Gastroesophageal sphincter (tissue), 4 donors: ENCODE results near the gene SLC35E1. TPM values are rescaled to one million over a fixed set of nuclear protein-coding genes. Genes with fewer than 3 reads are reported as not detected.

Source experiments
- ATAC-seq: fragments of 150-250 bp; one replicate; pipeline ENCODE4 v1.9.1; 2016; ENCODE audit warnings: mild to moderate bottlenecking, moderate library complexity
- H3K27ac ChIP-seq, 4 donors: fragments of 200-600 bp; sonication (generic) in 3 of 4; 1 replicate in 3 of 4; 2 replicates in 1 of 4; pipeline ENCODE4 v1.5.1; 2016 to 2019
- H3K27me3 ChIP-seq: fragments of 200-600 bp; sonication (generic); one replicate; pipeline ENCODE4 v1.5.1; 2019
- H3K36me3 ChIP-seq, 2 donors: fragments of 200-600 bp; sonication (generic); one replicate each; pipeline ENCODE4 v1.5.1; 2019; ENCODE audit warnings: control low read depth in 1 of 2
- H3K4me1 ChIP-seq, 3 donors: fragments of 200-600 bp; sonication (generic); 1 replicate in 2 of 3; 2 replicates in 1 of 3; pipeline ENCODE4 v1.5.1; 2016 to 2019; ENCODE audit warnings: control low read depth in 2 of 3
- H3K4me3 ChIP-seq, 2 donors: fragments of 200-600 bp; sonication (generic); one replicate each; pipeline ENCODE4 v1.5.1; 2019; ENCODE audit warnings: mild to moderate bottlenecking in 1 of 2, moderate library complexity in 1 of 2
- H3K9me3 ChIP-seq, 3 donors: fragments of 200-600 bp; sonication (generic); one replicate each; pipeline ENCODE4 v1.5.1; 2017 to 2019; ENCODE audit warnings: control low read depth in 2 of 3
- EP300 ChIP-seq: sonication (generic); formaldehyde crosslinking; IDR thresholded peaks from one replicate; pipeline ENCODE4 v1.6.1; 2017; ENCODE audit warnings: antibody characterized with exemption, mild to moderate bottlenecking
- POLR2A ChIP-seq, 2 donors: fragments of 450-650 bp; IDR thresholded peaks; one replicate each; pipeline ENCODE4 v1.6.1; 2017; ENCODE audit warnings: antibody characterized with exemption in 2 of 2, mild to moderate bottlenecking in 2 of 2, moderate library complexity in 1 of 2
- POLR2AphosphoS5 ChIP-seq: sonication (generic); formaldehyde crosslinking; IDR thresholded peaks from one replicate; pipeline ENCODE4 v1.6.1; 2017; ENCODE audit warnings: antibody characterized with exemption
- WGBS, 2 donors: methylation state at CpG; one replicate each; pipeline ENCODE4 v1.1.5; 2018; ENCODE audit warnings: low coverage in 1 of 2; 5-methylcytosine and 5-hydroxymethylcytosine counted together
- total RNA-seq, 4 donors: library from RNA; depleted of rRNA; stranded (reverse); fragments of >200 nt; gene quantifications; one replicate each; pipeline ENCODE4 v1.1.0, GENCODE V29; 2016
- TF ChIP-seq, protein P1 (sequence below), 4 experiments: fragments of 200-600 bp in 2 of 4; fragments of 450-650 bp in 2 of 4; sonication (generic) in 1 of 4; IDR thresholded peaks; one replicate each; pipeline ENCODE4 v1.5.1; 2017 to 2019; ENCODE audit warnings: antibody characterized with exemption in 4 of 4, mild to moderate bottlenecking in 2 of 4, moderate library complexity in 2 of 4

The SLC35E1 gene
- total RNA-seq, result 10 to 100 TPM; 24.9 to 35.5 (median 29.7) TPM

DNA sequence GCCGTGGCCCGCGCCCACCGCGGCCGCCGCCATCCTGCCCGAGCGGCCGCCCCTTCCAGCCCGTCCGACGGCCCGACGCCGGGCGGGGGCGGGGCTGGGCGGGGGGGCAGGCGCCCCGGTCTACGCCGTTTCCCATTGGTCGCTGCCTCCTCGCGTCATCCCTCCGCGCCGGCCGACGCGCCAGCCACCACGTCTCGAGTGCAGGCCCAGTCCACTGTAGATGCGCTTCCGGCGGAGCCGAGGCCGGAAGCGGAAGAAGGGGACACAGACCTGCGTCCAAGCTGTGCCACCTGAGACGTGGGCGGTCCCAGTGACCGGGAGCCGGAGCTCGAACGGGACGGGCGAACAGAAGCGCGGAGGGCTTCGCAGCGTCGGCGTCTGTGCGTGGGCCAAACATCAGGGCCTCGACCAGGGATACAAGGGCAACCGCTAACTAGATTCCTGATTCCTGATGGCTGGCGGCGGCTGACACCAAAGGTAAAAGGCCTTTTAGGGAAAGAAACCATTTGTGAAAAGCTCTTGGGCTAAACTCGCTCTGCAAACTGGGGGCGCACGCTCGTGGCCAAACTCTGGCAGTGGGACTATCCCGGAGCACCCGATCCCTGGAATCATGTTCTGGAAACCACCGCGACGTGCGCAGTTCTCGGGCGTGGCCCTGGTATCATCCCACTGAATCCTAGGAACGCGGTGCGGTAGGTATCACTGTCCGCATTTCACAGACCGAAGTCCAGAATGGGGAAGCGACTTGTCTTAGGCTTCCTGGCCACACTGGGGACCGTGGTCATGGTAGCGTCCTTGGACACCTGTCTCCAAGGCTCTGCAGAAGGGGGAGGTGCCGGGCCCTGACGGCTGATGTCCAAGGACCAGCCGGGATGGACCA lies at the start of gene SLC35E1:
Gene SLC35E1 (minus strand): TSS at position 84 of the 880 bp plus-strand sequence. CDS start 51 bp downstream, at position 33.
- ATAC-seq, result peak; percentile 97
- 0% methylated on average over 8 of the region's 83 CpGs; no CpG with 5 or more reads in 1 of the 2 donors for WGBS, 2 donors
- no peaks in the 10 kb centered on the region for H3K9me3 ChIP-seq
- H3K4me3 ChIP-seq, result peak within 1 kb of the TSS; percentile 62 to 80
- H3K27ac ChIP-seq, result peak within 1 kb of the TSS; percentile 67 to 90 (median 89)
- peaks cover 0 to 61% of the 10 kb centered on the region in 2 donors for H3K36me3 ChIP-seq
- peak; percentile 94 for TF ChIP-seq POLR2AphosphoS5
- peak; percentile 73 to 81 for TF ChIP-seq POLR2A (IDR thresholded peaks at IDR 0.05)
- TF ChIP-seq, protein P1, sequence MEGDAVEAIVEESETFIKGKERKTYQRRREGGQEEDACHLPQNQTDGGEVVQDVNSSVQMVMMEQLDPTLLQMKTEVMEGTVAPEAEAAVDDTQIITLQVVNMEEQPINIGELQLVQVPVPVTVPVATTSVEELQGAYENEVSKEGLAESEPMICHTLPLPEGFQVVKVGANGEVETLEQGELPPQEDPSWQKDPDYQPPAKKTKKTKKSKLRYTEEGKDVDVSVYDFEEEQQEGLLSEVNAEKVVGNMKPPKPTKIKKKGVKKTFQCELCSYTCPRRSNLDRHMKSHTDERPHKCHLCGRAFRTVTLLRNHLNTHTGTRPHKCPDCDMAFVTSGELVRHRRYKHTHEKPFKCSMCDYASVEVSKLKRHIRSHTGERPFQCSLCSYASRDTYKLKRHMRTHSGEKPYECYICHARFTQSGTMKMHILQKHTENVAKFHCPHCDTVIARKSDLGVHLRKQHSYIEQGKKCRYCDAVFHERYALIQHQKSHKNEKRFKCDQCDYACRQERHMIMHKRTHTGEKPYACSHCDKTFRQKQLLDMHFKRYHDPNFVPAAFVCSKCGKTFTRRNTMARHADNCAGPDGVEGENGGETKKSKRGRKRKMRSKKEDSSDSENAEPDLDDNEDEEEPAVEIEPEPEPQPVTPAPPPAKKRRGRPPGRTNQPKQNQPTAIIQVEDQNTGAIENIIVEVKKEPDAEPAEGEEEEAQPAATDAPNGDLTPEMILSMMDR (IDR thresholded peaks at IDR 0.05), result no peak
- no peaks in the 10 kb centered on the region for H3K27me3 ChIP-seq
- H3K4me1 ChIP-seq, result peaks cover 0 to 72% (median 27%) of the 10 kb centered on the region in 3 donors

DNA sequence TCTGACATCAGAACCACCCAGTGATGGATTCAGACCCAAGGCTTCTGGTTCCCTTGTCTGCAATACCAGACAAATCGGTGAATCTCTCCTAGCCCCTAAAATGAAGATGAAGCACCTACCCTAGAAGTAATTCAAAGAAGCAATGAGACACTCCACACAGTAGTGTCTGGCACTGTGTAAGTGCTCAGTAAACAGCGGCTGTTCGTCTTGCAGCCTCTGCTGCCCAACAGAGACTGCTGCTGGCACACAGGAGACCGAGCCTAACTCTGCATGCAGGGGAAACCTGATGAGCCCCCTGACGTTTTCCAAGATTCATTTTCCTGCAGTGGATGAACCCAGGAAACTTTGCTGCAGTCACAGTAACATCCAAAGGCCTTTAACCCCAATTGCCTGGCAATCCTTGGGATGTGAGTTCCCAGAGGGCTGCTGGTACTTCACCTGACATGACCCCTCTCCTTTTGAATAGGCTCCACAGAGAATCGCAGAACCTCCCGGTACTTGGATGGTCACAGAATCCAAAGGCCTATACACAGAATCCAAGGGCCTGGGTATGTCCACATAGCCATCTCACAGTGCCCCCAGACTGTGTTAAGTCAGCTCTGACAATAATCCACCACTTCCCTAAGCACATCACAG lies 49.1 kb upstream of the SLC35E1 start:
- no peak for ATAC-seq
- Histone ChIP-seq H3K4me1 (peaks cover 0 to 88% (median 31%) of the 10 kb centered on the region in 3 donors), H3K27me3 (no peaks in the 10 kb centered on the region), H3K9me3 (no peaks in the 10 kb centered on the region), H3K4me3 (no peak overlapping the region), H3K36me3 (peaks cover 0 to 21% of the 10 kb centered on the region in 2 donors), H3K27ac (no peak overlapping the region)
- 63 to 91% methylated on average over 5 of the region's 7 CpGs for WGBS, 2 donors
- TF ChIP-seq, protein P1 (IDR thresholded peaks at IDR 0.05), result no peak

DNA sequence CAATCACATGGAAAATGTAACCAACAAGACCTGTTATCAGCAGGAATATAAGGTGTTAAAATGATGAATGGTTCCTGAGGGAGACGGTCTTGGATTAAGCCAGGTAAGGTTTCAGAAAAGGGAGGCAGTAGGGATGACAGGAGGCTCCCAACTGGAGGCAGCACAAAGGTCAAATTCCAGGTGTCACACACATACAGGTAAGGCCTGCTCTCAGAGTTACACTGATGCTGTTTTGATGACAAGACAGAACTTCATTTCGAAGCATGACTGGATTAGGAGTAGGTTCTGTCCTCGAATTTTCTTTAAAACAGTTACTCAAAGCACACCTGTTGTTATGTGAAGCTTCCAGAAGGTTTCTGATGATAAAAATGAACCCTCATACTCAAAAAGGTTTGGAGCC lies 48.4 kb upstream of the SLC35E1 start:
- Histone ChIP-seq H3K4me1 (peaks cover 0 to 84% (median 25%) of the 10 kb centered on the region in 3 donors), H3K36me3 (peaks cover 0 to 21% of the 10 kb centered on the region in 2 donors), H3K27me3 (no peaks in the 10 kb centered on the region), H3K9me3 (no peaks in the 10 kb centered on the region), H3K4me3 (no peak overlapping the region), H3K27ac (peak overlapping the region in 1 of 4 donors; percentile 5)
- ATAC-seq, result no peak
- 61 to 78% methylated on average over 2 to 3 of the region's 3 CpGs for WGBS, 2 donors
- TF ChIP-seq, protein P1 (IDR thresholded peaks at IDR 0.05), result no peak
- no peak for TF ChIP-seq POLR2A (IDR thresholded peaks at IDR 0.05)
- TF ChIP-seq EP300, result no peak
- no peak for TF ChIP-seq POLR2AphosphoS5

DNA sequence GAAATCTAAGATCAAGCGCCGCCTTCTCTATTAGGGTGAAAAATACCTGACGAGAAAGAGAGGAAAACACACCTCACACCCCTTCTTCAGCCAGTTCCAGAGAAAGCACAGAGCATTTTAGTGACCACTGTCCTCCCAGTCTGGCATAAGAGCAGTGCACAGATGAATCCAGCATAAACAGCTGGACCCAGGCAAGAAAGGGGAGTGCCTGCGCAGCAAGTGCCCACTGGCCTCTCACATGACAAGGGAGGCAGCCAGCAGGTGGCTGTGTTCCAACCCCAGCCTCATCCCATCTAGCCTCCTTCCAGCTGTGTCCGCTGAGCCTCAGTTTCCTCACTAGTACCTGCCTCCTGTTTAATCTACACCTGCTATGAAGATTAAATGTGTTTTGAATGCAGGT lies 47.8 kb upstream of the SLC35E1 start:
- peaks cover 0 to 18% of the 10 kb centered on the region in 2 donors for H3K36me3 ChIP-seq
- ATAC-seq, result no peak
- H3K4me1 ChIP-seq, result peaks cover 0 to 84% (median 19%) of the 10 kb centered on the region in 3 donors
- no peak overlapping the region for H3K4me3 ChIP-seq
- H3K27ac ChIP-seq, result peak overlapping the region in 2 of 4 donors; percentile 5 to 33
- H3K9me3 ChIP-seq, result no peaks in the 10 kb centered on the region
- no peaks in the 10 kb centered on the region for H3K27me3 ChIP-seq
- 68 to 80% methylated on average over 2 to 4 of the region's 5 CpGs for WGBS, 2 donors
- TF ChIP-seq EP300 (no peak), POLR2AphosphoS5 (no peak), POLR2A (IDR thresholded peaks at IDR 0.05) (no peak)
- TF ChIP-seq, protein P1 (IDR thresholded peaks at IDR 0.05), result no peak
